Hepatocyte (in vitro differentiated cells): ENCODE results near the gene OLA1.

Source experiments
- EZH2 ChIP-seq: fragments of 200-600 bp; sonication (generic); IDR thresholded peaks from 2 replicates; pipeline ENCODE4 v1.6.1; 2016; ENCODE audit warnings: antibody characterized with exemption, mild to moderate bottlenecking, borderline replicate concordance
- TF ChIP-seq, protein P1 (sequence below): fragments of 200-600 bp; sonication (generic); IDR thresholded peaks from 2 replicates; pipeline ENCODE4 v1.5.1; 2016; ENCODE audit warnings: antibody characterized with exemption, mild to moderate bottlenecking; ENCODE audit not compliant: poor library complexity

DNA sequence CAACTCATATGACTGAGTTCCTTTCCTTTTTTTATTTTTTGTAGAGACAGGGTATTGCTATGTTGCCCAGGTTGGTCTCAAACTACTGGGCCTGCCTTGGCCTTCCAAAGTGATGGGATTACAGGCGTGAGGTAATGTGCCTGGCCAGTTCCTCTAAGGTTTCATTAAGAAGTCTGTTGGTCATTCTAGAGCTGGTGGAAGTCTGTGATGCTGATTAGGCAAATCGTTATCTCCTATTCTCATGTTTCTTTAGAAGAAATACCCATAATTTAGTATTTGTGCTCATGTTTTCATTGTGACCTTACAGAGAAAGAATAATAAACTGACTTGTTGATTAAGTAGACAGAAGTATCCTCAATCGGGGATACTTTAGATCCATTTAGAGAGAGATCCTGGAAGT lies 177.0 kb downstream of the OLA1 start:
- no peak for TF ChIP-seq EZH2
- TF ChIP-seq, protein P1, sequence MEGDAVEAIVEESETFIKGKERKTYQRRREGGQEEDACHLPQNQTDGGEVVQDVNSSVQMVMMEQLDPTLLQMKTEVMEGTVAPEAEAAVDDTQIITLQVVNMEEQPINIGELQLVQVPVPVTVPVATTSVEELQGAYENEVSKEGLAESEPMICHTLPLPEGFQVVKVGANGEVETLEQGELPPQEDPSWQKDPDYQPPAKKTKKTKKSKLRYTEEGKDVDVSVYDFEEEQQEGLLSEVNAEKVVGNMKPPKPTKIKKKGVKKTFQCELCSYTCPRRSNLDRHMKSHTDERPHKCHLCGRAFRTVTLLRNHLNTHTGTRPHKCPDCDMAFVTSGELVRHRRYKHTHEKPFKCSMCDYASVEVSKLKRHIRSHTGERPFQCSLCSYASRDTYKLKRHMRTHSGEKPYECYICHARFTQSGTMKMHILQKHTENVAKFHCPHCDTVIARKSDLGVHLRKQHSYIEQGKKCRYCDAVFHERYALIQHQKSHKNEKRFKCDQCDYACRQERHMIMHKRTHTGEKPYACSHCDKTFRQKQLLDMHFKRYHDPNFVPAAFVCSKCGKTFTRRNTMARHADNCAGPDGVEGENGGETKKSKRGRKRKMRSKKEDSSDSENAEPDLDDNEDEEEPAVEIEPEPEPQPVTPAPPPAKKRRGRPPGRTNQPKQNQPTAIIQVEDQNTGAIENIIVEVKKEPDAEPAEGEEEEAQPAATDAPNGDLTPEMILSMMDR: no peak
